C4-2B (cell line): ENCODE measurements around the gene OR51F1.
"Not testable (repeated sequence)": the region's sequence is repeated elsewhere in the genome, so short reads cannot be mapped to it uniquely, and the experiment has no call there.

Experiments used
- H3K27ac ChIP-seq: fragments of 450-650 bp; 2 replicates; pipeline ENCODE4 v1.5.1; 2017
- CTCF ChIP-seq: fragments of 450-650 bp; conservative IDR thresholded peaks from 2 replicates; pipeline ENCODE4 v1.5.1; 2017; ENCODE audit warnings: mild to moderate bottlenecking

The OR51F1 gene

DNA sequence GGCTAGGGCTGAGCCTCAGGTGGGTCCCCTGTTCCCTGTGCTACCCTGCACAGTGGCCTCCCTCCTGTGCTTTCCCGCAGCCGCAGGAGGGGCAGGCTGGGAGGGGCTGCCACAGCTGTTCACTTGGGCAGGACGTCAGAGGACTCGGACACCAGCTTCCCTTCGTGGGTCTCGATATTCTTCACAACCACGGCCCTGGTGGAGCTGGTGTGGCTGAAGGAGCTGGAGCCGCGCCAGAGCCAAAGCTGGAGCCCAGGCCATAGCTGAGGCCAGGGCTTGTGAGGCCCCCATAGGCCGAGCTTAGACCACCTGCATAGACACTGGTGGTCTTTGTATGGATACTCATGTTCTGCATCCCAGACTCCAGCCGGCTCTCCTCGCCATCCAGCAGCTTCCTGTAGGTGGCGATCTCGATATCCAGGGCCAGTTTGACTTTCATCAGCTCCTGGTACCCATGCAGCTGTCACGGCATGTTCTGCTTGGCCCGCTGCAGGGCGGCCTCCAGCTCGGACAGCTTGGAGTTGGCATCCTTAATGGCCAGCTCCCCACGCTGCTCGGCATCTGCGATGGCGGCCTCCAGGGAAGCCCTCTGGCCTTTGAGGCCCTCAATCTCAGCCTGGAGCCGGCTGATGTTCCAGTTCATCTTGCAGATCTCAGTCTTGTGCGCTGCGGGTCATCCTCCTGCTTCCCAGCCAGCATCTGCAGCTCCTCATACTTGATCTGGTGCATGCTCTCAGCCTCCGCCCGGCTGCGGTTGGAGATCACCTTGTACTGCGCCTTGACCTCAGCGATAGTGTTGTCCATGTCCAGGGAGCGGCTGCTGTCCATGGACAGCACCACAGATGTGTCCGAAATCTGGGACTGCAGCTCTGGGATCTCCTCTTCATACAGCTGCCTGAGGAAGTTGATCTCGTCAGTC is 46.9 kb downstream of the OR51F1 start:
- H3K27ac ChIP-seq = not testable (repeated sequence)
- 0 out of 2 replicates have a peak, but pooled peaks have one; percentile 10 for TF ChIP-seq CTCF
